AG09309 (cell line): ENCODE measurements around the gene PDE5A.

Source experiments
- DNase-seq: peaks from one replicate; pipeline ENCODE4 v3.0.0-alpha.2; 2010; ENCODE audit warnings: low read depth
- H3K4me3 ChIP-seq: 2 replicates; pipeline ENCODE4 v1.5.1; 2011; ENCODE audit warnings: mild to moderate bottlenecking, low read depth, low read length, moderate library complexity; ENCODE audit not compliant: control insufficient read depth
- CTCF ChIP-seq: IDR thresholded peaks from 2 replicates; pipeline ENCODE4 v1.5.1; 2011; ENCODE audit warnings: mild to moderate bottlenecking, low read depth, low read length, inconsistent platforms; ENCODE audit not compliant: insufficient read depth, control insufficient read depth; ENCODE audit errors: missing control alignments

The PDE5A gene

DNA sequence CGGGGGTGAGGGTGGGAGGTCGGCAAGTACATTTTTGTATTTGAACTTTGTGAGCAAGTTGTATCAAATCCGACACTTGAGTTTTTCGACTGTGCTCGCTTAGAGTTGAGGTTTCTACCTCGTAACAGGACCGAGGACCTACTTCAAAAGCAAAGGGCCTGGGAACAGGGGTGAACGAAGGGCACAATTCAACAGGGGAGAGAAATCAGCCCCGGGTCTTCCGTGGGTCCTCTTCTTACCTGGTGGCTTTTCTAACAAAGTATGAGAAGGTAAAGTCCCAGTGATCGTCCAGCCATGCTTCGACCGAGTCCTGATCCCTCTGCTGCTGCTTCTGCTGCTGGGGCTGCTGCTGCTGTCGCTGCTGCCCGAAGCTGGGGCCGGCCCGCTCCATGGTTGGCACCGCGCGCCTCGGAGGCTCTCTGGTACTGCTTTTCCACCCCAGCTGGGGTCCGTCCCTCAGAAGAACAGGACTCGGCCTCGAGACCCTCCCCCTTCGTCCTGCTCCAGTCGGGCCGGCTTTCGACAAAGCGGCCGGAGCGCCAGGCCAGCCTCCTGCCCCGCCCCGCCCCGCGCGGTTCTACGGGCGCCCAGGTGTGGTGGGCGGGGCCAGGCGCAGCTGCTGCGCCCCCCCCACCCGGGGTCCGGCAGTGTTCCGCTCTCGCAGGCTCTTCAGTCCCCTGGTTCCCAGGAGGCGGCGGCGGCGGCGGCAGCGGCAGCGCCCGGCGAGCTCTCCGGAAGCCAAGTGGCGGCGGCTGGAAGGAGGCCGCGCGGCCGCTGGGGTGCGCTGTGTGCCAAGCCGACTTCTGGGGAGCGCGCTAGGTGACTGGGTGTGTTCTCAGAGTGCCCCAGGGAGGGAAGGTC is at the start of gene PDE5A:
Gene PDE5A, minus strand, starts transcription at position 524 of the 861 bp plus-strand sequence. Its CDS starts 133 bp downstream, at position 391.
- DNase-seq = no peak

DNA sequence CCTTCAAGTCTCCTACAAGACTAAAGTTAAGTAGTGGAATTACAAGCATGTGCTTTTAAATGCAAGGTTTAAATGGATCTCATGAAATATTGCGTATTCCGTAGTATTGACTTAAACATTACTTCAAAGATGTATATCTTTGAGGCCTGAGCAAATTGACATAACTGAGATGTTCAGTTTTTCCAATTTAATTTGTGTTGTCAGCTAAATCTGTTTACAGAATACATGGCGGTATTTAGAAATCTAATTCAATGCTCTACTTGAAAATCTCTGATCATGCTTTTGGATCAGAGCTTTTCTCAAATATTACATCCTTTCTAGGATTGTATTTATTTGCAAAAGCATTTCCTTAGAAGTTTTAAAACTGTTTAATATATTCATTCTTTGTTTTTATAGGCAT is 47.5 kb upstream of the PDE5A start:
- no peak overlapping the region for H3K4me3 ChIP-seq
- TF ChIP-seq CTCF = no peak
- DNase-seq = no peak

More for the DNA sequence above, at the start of gene PDE5A:
- peak; percentile 70 for TF ChIP-seq CTCF
- peak within 1 kb of the TSS; percentile 65 for H3K4me3 ChIP-seq

- DNase-seq = no peak
- TF ChIP-seq CTCF = no peak
- H3K4me3 ChIP-seq = no peak overlapping the region
These were observed 46.8 kb upstream of the PDE5A start for GRCh38 chr4:119675391-119675790.

- DNase-seq = no peak
- no peak for TF ChIP-seq CTCF
These were observed 44.3 kb upstream of the PDE5A start for GRCh38 chr4:119672938-119673337.

DNA sequence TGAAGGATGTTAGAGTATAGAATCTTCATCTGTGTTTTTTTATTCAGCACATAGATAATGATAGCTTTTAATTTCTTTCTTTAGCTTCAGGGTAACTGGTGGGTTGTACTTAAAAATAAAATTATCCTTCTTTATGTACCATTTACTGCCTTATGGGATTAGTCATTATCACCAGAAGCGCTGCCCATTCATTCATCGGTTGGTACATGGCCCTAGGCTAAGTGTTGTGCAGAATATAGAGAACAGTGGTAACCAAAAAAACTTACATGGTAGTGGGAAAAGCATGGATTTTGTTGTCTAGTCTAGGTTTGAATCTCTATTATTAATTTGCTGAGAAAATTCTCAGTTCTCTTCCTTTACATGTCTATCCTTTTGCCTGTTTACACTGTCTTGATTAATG is 43.5 kb upstream of the PDE5A start:
- no peak for DNase-seq
- TF ChIP-seq CTCF = no peak
- H3K4me3 ChIP-seq = no peak overlapping the region

More at GRCh38 chr4:119672938-119673337, 44.3 kb upstream of the PDE5A start:
- H3K4me3 ChIP-seq = no peak overlapping the region

- no peak overlapping the region for H3K4me3 ChIP-seq
- no peak for DNase-seq
- TF ChIP-seq CTCF = no peak
These were observed 42.6 kb upstream of the PDE5A start for GRCh38 chr4:119671205-119671604.
